HepG2 (cell line): ENCODE measurements around the gene MYLK. TPM values are rescaled to one million over a fixed set of nuclear protein-coding genes. Genes with fewer than 3 reads are reported as not detected.

Experiments used
- ATAC-seq: fragments of 200-7000 bp; cut with Tn5 transposase; 3 replicates; pipeline ENCODE4 v1.9.1; 2020; ENCODE audit warnings: mild to moderate bottlenecking, moderate library complexity
- BruUV-seq: library from RNA; stranded (reverse); fragments of 400-500 nt; replicated peaks from 2 replicates; lab custom pipeline; 2021; lab: Mats Ljungman, UMichigan
- CTCF ChIA-PET: fragments of 300-600 bp; formaldehyde crosslinking; extraction: SDS; loops from one replicate; lab custom pipeline; 2021; ENCODE audit warnings: low total read pairs, inconsistent platforms, low intra/inter-chr PET ratio; lab: Yijun Ruan, JAX
- POLR2A ChIA-PET: fragments of 350-600 bp; sonication (Branson Sonifier 250); formaldehyde crosslinking; loops from one replicate; lab custom pipeline; 2020; ENCODE audit warnings: antibody characterized with exemption, inconsistent platforms; lab: Yijun Ruan, JAX
- DNase-seq: peaks from one replicate; pipeline ENCODE4 v3.0.0-alpha.2; 2015; ENCODE audit warnings: low spot score
- FAIRE-seq: peaks from 3 replicates; lab custom pipeline; 2011; peaks lifted over from hg19 to GRCh38; lab: Jason Lieb, UNC
- H2AFZ ChIP-seq: one replicate; pipeline ENCODE4 v1.6.1; 2011; ENCODE audit warnings: low read length, inconsistent platforms
- H3K27ac ChIP-seq: fragments of 300-600 bp; 3 replicates; pipeline ENCODE4 v1.8.0; 2011; ENCODE audit warnings: mixed run types, mild to moderate bottlenecking, mixed read lengths, low read length, inconsistent platforms; ENCODE audit not compliant: insufficient read depth; ENCODE audit errors: extremely low read length
- H3K27me3 ChIP-seq, 2 experiments: fragments of 200-600 bp in 1 of 2; 2 replicates in 1 of 2; 3 replicates in 1 of 2; pipeline versions ENCODE4 v1.6.0 to v1.8.0; 2011; ENCODE audit warnings: low read length in 2 of 2, mild to moderate bottlenecking in 2 of 2, moderate library complexity in 2 of 2, inconsistent platforms in 1 of 2; ENCODE audit not compliant: insufficient read depth in 2 of 2, control insufficient read depth in 1 of 2
- H3K36me3 ChIP-seq, 2 experiments: fragments of 200-600 bp in 1 of 2; replicated peaks in 1 of 2; 2 replicates in 1 of 2; 3 replicates in 1 of 2; pipeline versions ENCODE4 v1.5.1 to v1.8.0; 2011; ENCODE audit warnings: low read length in 2 of 2, inconsistent platforms in 1 of 2; ENCODE audit not compliant: insufficient read depth in 2 of 2, control insufficient read depth in 1 of 2
- H3K4me1 ChIP-seq: 2 replicates; pipeline ENCODE4 v1.5.1; 2012; ENCODE audit warnings: low read length, inconsistent platforms; ENCODE audit not compliant: insufficient read depth
- H3K4me2 ChIP-seq: 2 replicates; pipeline ENCODE4 v1.6.0; 2011; ENCODE audit warnings: low read depth, low read length, inconsistent platforms
- H3K4me3 ChIP-seq, 3 experiments: fragments of 200-600 bp in 1 of 3; sonication (generic), shearing (Covaris generic) in 1 of 3; replicated peaks in 1 of 3; 2 replicates each; pipeline ENCODE4 v1.5.1; 2011 to 2016; ENCODE audit warnings: low read length in 3 of 3, inconsistent platforms in 2 of 3, low read depth in 2 of 3, mild to moderate bottlenecking in 2 of 3, control low read depth in 1 of 3, mixed read lengths in 1 of 3; ENCODE audit not compliant: insufficient read depth in 1 of 3
- H3K79me2 ChIP-seq: one replicate; pipeline ENCODE4 v1.6.1; 2011; ENCODE audit warnings: low read length, inconsistent platforms; ENCODE audit not compliant: insufficient read depth
- H3K9ac ChIP-seq: 2 replicates; pipeline ENCODE4 v1.6.0; 2011; ENCODE audit warnings: mild to moderate bottlenecking, low read depth, low read length, inconsistent platforms; ENCODE audit not compliant: insufficient read depth
- H3K9me3 ChIP-seq: 2 replicates; pipeline ENCODE4 v1.5.1; 2012; ENCODE audit warnings: mild to moderate bottlenecking, low read length
- H4K20me1 ChIP-seq: 2 replicates; pipeline ENCODE4 v1.6.0; 2011; ENCODE audit warnings: inconsistent platforms, mild to moderate bottlenecking, low read length, moderate library complexity; ENCODE audit not compliant: insufficient read depth
- AGO1 ChIP-seq: fragments of 200-400 bp; formaldehyde crosslinking; IDR thresholded peaks from 2 replicates; pipeline ENCODE4 v1.6.1; 2017; ENCODE audit warnings: mild to moderate bottlenecking, low read depth, low read length, moderate library complexity; ENCODE audit not compliant: poor library complexity, severe bottlenecking
- BORCS8-MEF2B ChIP-seq: sonication (generic); formaldehyde crosslinking; IDR thresholded peaks from 2 replicates; pipeline ENCODE4 v1.8.0; 2022; ENCODE audit warnings: mild to moderate bottlenecking, missing genetic modification reagents
- CBX5 ChIP-seq: sonication (generic); formaldehyde crosslinking; IDR thresholded peaks from 2 replicates; pipeline ENCODE4 v1.4.0; 2020; ENCODE audit warnings: missing genetic modification reagents, borderline replicate concordance
- CREBL2 ChIP-seq: sonication (generic); formaldehyde crosslinking; IDR thresholded peaks from 2 replicates; pipeline ENCODE4 v1.8.1; 2023; ENCODE audit warnings: missing genetic modification reagents, mild to moderate bottlenecking, borderline replicate concordance
- HCFC1 ChIP-seq: fragments of 150-350 bp; IDR thresholded peaks from 2 replicates; pipeline ENCODE4 v1.6.1; 2014; ENCODE audit warnings: low read depth, low read length
- JARID2 ChIP-seq: sonication (generic); formaldehyde crosslinking; IDR thresholded peaks from 2 replicates; pipeline ENCODE4 v1.8.1; 2023; ENCODE audit warnings: missing genetic modification reagents, inconsistent platforms; ENCODE audit not compliant: insufficient replicate concordance
- NFAT5 ChIP-seq: sonication (generic); formaldehyde crosslinking; IDR thresholded peaks from 2 replicates; pipeline ENCODE4 v1.4.0; 2020; ENCODE audit warnings: missing genetic modification reagents
- SATB2 ChIP-seq: sonication (generic); formaldehyde crosslinking; IDR thresholded peaks from 2 replicates; pipeline ENCODE4 v1.5.0; 2020; ENCODE audit warnings: missing genetic modification reagents
- TOE1 ChIP-seq: sonication (generic); formaldehyde crosslinking; IDR thresholded peaks from 2 replicates; pipeline ENCODE4 v1.4.0; 2020; ENCODE audit warnings: mild to moderate bottlenecking, missing genetic modification reagents
- ZNF552 ChIP-seq: sonication (generic); formaldehyde crosslinking; IDR thresholded peaks from 2 replicates; pipeline ENCODE4 v1.9.0; 2022; ENCODE audit warnings: missing genetic modification reagents, mild to moderate bottlenecking, borderline replicate concordance
- whole genome bisulfite sequencing: methylation state at CpG from one replicate; pipeline ENCODE4 v1.1.6; 2017; ENCODE audit warnings: low lambda C conversion rate; 5-methylcytosine and 5-hydroxymethylcytosine counted together
- in situ Hi-C: cut with HindIII; loops from 2 replicates; pipeline ENCODE4 v1.10.0; 2017; ENCODE audit warnings: low pct_unique_long_range_greater_than_20kb; ENCODE audit not compliant: extremely low pct_ligation_motif_present
- intact Hi-C: fragments of 100-400 bp; cut with micrococcal nuclease; formaldehyde crosslinking; loops from one replicate; pipeline ENCODE4 v1.10.0; 2022; ENCODE audit not compliant: unreplicated experiment
- polyA plus RNA-seq, 8 experiments: library from polyadenylated mRNA; depleted of rRNA in 3 of 8; stranded (reverse) in 7 of 8; unstranded in 1 of 8; fragments of >200 nt; fragmentation: Illumina TruSeq in 4 of 8; extraction: Trizol in 4 of 8; gene quantifications; 2 replicates each; pipeline versions ENCODE4 v1.2.1 to v1.2.3, GENCODE V29; 2011 to 2016; ENCODE audit warnings: low read depth in 4 of 8, missing spikeins in 1 of 8, mixed read lengths in 1 of 8; ENCODE audit not compliant: insufficient read depth in 1 of 8
- total RNA-seq, 5 experiments: library from RNA; depleted of rRNA; stranded (reverse); fragments of >200 nt; fragmentation: Illumina TruSeq; extraction: Trizol; gene quantifications; 2 replicates each; pipeline ENCODE4 v1.2.3, GENCODE V29; 2016; ENCODE audit warnings: low read depth in 1 of 5
- TF ChIP-seq, protein P1 (sequence below): sonication (generic); formaldehyde crosslinking; IDR thresholded peaks from 2 replicates; pipeline ENCODE4 v1.8.1; 2023; ENCODE audit warnings: mild to moderate bottlenecking, inconsistent platforms, moderate library complexity, missing genetic modification reagents, borderline replicate concordance
- TF ChIP-seq, protein P2 (sequence below): sonication (generic); formaldehyde crosslinking; conservative IDR thresholded peaks from 2 replicates; pipeline ENCODE4 v1.4.0; 2020; ENCODE audit warnings: missing genetic modification reagents
- TF ChIP-seq, protein P3 (sequence below): sonication (generic); formaldehyde crosslinking; IDR thresholded peaks from 2 replicates; pipeline ENCODE4 v1.8.0; 2022; ENCODE audit warnings: mild to moderate bottlenecking, missing genetic modification reagents; ENCODE audit not compliant: insufficient replicate concordance

MYLK gene
- total and polyA plus RNA-seq, 2 of the 13 experiments (the other 11 are each of a cell fraction or from before 2014, with no cell fraction given), result 10.6 to 34.9 TPM

DNA sequence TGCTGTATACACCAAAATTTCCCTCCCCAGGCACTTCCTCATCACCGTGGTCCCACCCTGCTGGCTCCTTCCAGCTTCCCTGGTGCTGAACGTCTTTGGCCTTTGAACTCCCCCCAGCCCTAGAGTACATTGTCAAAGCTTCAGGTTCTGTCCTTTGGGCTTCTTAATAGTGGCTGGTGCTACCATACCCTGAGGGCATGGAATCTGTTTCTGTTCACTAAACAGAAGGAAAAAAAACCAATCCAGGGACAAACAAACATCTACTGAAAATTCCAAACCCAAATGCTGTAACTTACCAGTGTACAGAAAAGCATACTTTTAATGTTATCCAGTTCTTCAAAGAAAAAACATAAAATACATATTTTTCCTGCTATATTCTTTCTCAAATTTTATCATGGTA, 148.7 kb downstream of the MYLK start (continued):
- TF ChIP-seq, protein P1, sequence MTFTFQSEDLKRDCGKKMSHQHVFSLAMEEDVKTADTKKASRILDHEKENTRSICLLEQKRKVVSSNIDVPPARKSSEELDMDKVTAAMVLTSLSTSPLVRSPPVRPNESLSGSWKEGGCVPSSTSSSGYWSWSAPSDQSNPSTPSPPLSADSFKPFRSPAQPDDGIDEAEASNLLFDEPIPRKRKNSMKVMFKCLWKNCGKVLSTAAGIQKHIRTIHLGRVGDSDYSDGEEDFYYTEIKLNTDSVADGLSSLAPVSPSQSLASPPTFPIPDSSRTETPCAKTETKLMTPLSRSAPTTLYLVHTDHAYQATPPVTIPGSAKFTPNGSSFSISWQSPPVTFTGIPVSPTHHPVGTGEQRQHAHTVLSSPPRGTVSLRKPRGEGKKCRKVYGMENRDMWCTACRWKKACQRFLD, result no peak
- TF ChIP-seq AGO1 (no peak), CBX5 (no peak), ZNF552 (CRISPR knock-in tag) (no peak), TOE1 (no peak)

GRCh38 chr3:123734527-123734902, 149.6 kb downstream of the MYLK start:
- intact Hi-C loops, result no loop called here
- no peak for ATAC-seq
- no peak for TF ChIP-seq HCFC1
- no peak for TF ChIP-seq NFAT5
- no peak for TF ChIP-seq BORCS8-MEF2B
- TF ChIP-seq CREBL2, result no peak
- TF ChIP-seq, protein P2, sequence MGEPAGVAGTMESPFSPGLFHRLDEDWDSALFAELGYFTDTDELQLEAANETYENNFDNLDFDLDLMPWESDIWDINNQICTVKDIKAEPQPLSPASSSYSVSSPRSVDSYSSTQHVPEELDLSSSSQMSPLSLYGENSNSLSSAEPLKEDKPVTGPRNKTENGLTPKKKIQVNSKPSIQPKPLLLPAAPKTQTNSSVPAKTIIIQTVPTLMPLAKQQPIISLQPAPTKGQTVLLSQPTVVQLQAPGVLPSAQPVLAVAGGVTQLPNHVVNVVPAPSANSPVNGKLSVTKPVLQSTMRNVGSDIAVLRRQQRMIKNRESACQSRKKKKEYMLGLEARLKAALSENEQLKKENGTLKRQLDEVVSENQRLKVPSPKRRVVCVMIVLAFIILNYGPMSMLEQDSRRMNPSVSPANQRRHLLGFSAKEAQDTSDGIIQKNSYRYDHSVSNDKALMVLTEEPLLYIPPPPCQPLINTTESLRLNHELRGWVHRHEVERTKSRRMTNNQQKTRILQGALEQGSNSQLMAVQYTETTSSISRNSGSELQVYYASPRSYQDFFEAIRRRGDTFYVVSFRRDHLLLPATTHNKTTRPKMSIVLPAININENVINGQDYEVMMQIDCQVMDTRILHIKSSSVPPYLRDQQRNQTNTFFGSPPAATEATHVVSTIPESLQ (CRISPR knock-in tag), result no peak
- TF ChIP-seq, protein P3, sequence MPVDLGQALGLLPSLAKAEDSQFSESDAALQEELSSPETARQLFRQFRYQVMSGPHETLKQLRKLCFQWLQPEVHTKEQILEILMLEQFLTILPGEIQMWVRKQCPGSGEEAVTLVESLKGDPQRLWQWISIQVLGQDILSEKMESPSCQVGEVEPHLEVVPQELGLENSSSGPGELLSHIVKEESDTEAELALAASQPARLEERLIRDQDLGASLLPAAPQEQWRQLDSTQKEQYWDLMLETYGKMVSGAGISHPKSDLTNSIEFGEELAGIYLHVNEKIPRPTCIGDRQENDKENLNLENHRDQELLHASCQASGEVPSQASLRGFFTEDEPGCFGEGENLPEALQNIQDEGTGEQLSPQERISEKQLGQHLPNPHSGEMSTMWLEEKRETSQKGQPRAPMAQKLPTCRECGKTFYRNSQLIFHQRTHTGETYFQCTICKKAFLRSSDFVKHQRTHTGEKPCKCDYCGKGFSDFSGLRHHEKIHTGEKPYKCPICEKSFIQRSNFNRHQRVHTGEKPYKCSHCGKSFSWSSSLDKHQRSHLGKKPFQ (CRISPR knock-in tag), result no peak
- no peak for TF ChIP-seq SATB2
- no peak for TF ChIP-seq JARID2

More at GRCh38 chr3:123734527-123734902, 149.6 kb downstream of the MYLK start:
- WGBS, result 77% methylated on average over 6 of the region's 6 CpGs
- Histone ChIP-seq H3K4me2 (no peak overlapping the region), H3K9me3 (no peaks in the 10 kb centered on the region), H3K9ac (no peak overlapping the region), H3K4me1 (peaks cover 13% of the 10 kb centered on the region), H4K20me1 (no peaks in the 10 kb centered on the region), H3K79me2 (no peaks in the 10 kb centered on the region), H3K27ac (no peak overlapping the region), H3K36me3 (peaks cover 8 to 56% of the 10 kb centered on the region in 2 experiments; a peak in 4 of 5 replicates), H2AFZ (no peak overlapping the region), H3K4me3 (no peak overlapping the region), H3K27me3 (no peaks in the 10 kb centered on the region)
- in situ Hi-C loops, result no loop called here
- CTCF ChIA-PET, result no interaction called here
- no TSS peak for BruUV-seq
- no peak for DNase-seq
- no peak for FAIRE-seq
- POLR2A ChIA-PET, result no interaction called here
